HG03095 (cell line): ENCODE measurements around the gene STARD13.

Experiments
- ATAC-seq: cut with Tn5 transposase; IDR thresholded peaks from one replicate; pipeline ENCODE4 v1.9.1; 2021; ENCODE audit warnings: moderate library complexity; ENCODE audit not compliant: unreplicated experiment

Gene STARD13

GRCh38 chr13:33229446-33230177 lies 55.9 kb downstream of the STARD13 start:
- ATAC-seq, result no peak

- ATAC-seq, result no peak
These were observed 56.7 kb downstream of the STARD13 start for GRCh38 chr13:33228648-33229445.

GRCh38 chr13:33227927-33228647 lies 57.5 kb downstream of the STARD13 start:
- ATAC-seq, result no peak

GRCh38 chr13:33224686-33225085 lies 60.9 kb downstream of the STARD13 start:
- no peak for ATAC-seq

GRCh38 chr13:33224191-33224590 lies 61.4 kb downstream of the STARD13 start:
- ATAC-seq, result no peak

- ATAC-seq, result no peak
These were observed 65.6 kb downstream of the STARD13 start for GRCh38 chr13:33219926-33220325.

GRCh38 chr13:33218426-33218825 lies 67.1 kb downstream of the STARD13 start:
- ATAC-seq, result no peak

- no peak for ATAC-seq
These were observed 67.5 kb downstream of the STARD13 start for GRCh38 chr13:33218020-33218419.

- no peak for ATAC-seq
These were observed 68.3 kb downstream of the STARD13 start for GRCh38 chr13:33217256-33217655.

GRCh38 chr13:33213797-33214196 lies 71.8 kb downstream of the STARD13 start:
- ATAC-seq, result no peak

GRCh38 chr13:33213024-33213768 lies 72.4 kb downstream of the STARD13 start:
- ATAC-seq, result no peak

- ATAC-seq, result no peak
These were observed 73.2 kb downstream of the STARD13 start for GRCh38 chr13:33212396-33212795.

GRCh38 chr13:33210090-33210489 lies 75.5 kb downstream of the STARD13 start:
- ATAC-seq, result no peak

- no peak for ATAC-seq
These were observed 77.0 kb downstream of the STARD13 start for GRCh38 chr13:33208290-33209220.

GRCh38 chr13:33207615-33207961 lies 78.0 kb downstream of the STARD13 start:
- no peak for ATAC-seq

GRCh38 chr13:33206945-33207614 lies 78.5 kb downstream of the STARD13 start:
- no peak for ATAC-seq

GRCh38 chr13:33206425-33206824 lies 79.1 kb downstream of the STARD13 start:
- no peak for ATAC-seq

GRCh38 chr13:33205804-33206221 lies 79.7 kb downstream of the STARD13 start:
- ATAC-seq, result no peak

GRCh38 chr13:33205224-33205623 lies 80.3 kb downstream of the STARD13 start:
- ATAC-seq, result no peak
